ENCODE data around the gene PHOSPHO1.
A peak's percentile ranks its signal among the peaks of the same experiment; 100 is the strongest.

The PHOSPHO1 gene

DNA sequence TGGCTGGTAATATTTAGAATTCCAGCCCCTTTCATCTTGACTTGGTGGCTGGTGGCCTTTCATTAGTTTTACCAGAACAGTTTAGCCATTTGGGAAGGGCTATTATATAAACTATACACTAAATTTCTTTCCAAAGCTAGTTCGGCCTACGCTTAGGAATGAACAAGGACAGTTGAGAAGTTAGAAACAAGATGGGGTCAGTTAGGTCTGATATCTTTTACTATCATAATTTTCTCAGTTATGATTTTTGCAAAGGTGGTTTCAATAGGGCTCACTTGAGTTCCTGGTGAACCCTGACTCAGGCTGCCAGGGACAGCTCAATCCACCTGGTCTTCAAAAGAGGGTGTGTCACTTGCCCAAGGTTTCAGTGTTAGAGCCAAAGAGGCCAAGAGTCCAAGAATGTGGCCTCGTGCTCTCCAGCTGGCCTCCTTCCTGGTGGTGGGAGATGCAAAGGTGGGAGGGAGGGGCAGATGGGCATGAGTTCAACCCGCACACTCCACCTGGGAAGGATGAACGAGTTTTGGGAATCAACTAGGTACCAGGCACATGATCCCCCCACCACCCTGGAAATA is 4.0 kb upstream of the PHOSPHO1 start:
- H3K4me2 ChIP-seq (ENCODE audit: low read depth, low read length, poor library complexity, severe bottlenecking), result no peak overlapping the region
- H3K79me2 ChIP-seq (ENCODE audit: insufficient read depth, low read length), result no peaks in the 10 kb centered on the region
- H3K9me2 ChIP-seq (replicated peaks; ENCODE audit: insufficient read depth, low read length), result no peaks in the 10 kb centered on the region
- no peaks in the 10 kb centered on the region for H4K20me1 ChIP-seq (ENCODE audit: low read depth, low read length)
- no peaks in the 10 kb centered on the region for H3F3A ChIP-seq (ENCODE audit: insufficient read depth)
- H3K27me3 ChIP-seq (ENCODE audit: low read length), result no peaks in the 10 kb centered on the region
- no peak overlapping the region for H2AFZ ChIP-seq (ENCODE audit: low read depth, low read length, severe bottlenecking)
- no peak overlapping the region for H3K27ac ChIP-seq (ENCODE audit: low read depth, low read length)
- no peak overlapping the region for H3K4me3 ChIP-seq (ENCODE audit: insufficient read depth, low read length, poor library complexity, severe bottlenecking)
- H3K9ac ChIP-seq (ENCODE audit: low read length), result no peak overlapping the region
- no peaks in the 10 kb centered on the region for H3K9me3 ChIP-seq (ENCODE audit: insufficient read depth, low read length)
- H3K36me3 ChIP-seq (ENCODE audit: low read length), result no peaks in the 10 kb centered on the region
- TF ChIP-seq, protein P1, sequence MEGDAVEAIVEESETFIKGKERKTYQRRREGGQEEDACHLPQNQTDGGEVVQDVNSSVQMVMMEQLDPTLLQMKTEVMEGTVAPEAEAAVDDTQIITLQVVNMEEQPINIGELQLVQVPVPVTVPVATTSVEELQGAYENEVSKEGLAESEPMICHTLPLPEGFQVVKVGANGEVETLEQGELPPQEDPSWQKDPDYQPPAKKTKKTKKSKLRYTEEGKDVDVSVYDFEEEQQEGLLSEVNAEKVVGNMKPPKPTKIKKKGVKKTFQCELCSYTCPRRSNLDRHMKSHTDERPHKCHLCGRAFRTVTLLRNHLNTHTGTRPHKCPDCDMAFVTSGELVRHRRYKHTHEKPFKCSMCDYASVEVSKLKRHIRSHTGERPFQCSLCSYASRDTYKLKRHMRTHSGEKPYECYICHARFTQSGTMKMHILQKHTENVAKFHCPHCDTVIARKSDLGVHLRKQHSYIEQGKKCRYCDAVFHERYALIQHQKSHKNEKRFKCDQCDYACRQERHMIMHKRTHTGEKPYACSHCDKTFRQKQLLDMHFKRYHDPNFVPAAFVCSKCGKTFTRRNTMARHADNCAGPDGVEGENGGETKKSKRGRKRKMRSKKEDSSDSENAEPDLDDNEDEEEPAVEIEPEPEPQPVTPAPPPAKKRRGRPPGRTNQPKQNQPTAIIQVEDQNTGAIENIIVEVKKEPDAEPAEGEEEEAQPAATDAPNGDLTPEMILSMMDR (IDR thresholded peaks at IDR 0.05; ENCODE audit: insufficient read depth, low read length, poor library complexity, severe bottlenecking), result no peak
- no peak for TF ChIP-seq EZH2phosphoT487 (conservative IDR thresholded peaks at IDR 0.05; ENCODE audit: low read length)

DNA sequence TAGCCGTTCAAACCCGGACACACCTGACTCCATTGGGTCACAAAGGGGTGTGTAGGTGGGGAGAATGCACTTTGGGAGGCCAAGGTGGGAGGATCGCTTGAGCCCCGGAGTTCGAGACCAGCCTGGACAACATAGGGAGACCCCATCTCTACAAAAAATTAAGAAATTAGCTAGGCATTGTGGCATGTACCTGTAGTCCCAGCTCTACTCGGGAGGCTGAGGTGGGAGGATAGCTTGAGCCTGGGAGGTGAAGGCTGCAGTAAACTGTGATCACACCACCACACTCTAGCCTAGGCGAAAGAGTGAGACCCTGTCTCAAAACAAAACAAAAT is 942 bp upstream of the PHOSPHO1 start:
- Histone ChIP-seq H3K4me3 (ENCODE audit: insufficient read depth, low read length, poor library complexity, severe bottlenecking) (no peak overlapping the region), H3K27me3 (ENCODE audit: low read length) (no peaks in the 10 kb centered on the region), H3K27ac (ENCODE audit: low read depth, low read length) (no peak overlapping the region), H3K79me2 (ENCODE audit: insufficient read depth, low read length) (no peaks in the 10 kb centered on the region), H4K20me1 (ENCODE audit: low read depth, low read length) (no peaks in the 10 kb centered on the region), H2AFZ (ENCODE audit: low read depth, low read length, severe bottlenecking) (peak overlapping the region; percentile 84), H3K9ac (ENCODE audit: low read length) (peak overlapping the region; percentile 42; the same call in 1 of the 2 replicates), H3K4me2 (ENCODE audit: low read depth, low read length, poor library complexity, severe bottlenecking) (peak overlapping the region; percentile 76), H3K9me2 (replicated peaks; ENCODE audit: insufficient read depth, low read length) (no peaks in the 10 kb centered on the region), H3K36me3 (ENCODE audit: low read length) (no peaks in the 10 kb centered on the region), H3K9me3 (ENCODE audit: insufficient read depth, low read length) (no peaks in the 10 kb centered on the region), H3F3A (ENCODE audit: insufficient read depth) (no peaks in the 10 kb centered on the region)
- TF ChIP-seq, protein P1 (IDR thresholded peaks at IDR 0.05; ENCODE audit: insufficient read depth, low read length, poor library complexity, severe bottlenecking), result no peak
- TF ChIP-seq EZH2phosphoT487 (conservative IDR thresholded peaks at IDR 0.05; ENCODE audit: low read length), result no peak

DNA sequence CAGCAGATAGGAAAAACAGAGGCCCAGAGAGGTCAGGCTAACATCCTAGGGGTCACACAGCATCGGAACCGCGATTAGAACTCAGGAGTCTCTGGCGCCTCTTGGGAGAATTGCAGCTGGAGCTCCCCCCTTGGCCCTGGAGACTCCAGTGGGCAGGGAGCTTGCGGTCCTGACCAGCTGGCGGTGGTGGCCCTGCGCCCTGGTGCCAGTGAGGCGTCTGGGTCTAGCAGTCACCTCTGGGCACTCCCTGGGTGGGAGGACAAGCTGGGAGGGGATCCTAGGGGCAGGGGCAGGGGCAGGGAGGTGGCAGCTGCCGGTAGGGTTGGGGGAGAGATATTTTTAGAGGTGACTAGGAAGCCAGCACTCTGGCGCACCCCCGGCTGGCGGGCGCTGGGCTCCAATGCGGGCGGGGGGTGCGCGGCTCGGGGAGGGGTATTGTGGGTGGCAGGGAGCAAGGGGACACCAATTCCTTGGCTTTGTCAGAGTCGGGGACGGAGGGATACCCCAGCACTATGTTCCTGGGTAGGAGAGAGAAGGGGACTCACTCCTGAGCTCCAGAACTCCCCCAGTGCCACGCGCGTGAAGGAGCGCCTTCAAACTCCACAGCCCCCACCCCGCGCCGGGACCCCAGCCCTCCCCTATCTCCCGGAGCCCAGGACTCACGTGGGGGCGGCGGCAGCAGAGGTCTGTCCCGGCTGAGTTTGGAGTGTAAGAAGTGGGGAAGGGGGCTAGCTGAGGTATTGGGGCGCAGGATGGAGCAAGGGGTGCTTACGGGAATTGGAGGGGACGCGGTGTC is 584 bp downstream of the PHOSPHO1 start:
- no peak overlapping the region for H3K27ac ChIP-seq (ENCODE audit: low read depth, low read length)
- peak overlapping the region; percentile 56 for H3K4me3 ChIP-seq (ENCODE audit: insufficient read depth, low read length, poor library complexity, severe bottlenecking)
- H2AFZ ChIP-seq (ENCODE audit: low read depth, low read length, severe bottlenecking), result peak overlapping the region; percentile 84
- H3K9me3 ChIP-seq (ENCODE audit: insufficient read depth, low read length), result no peaks in the 10 kb centered on the region
- H3K9me2 ChIP-seq (replicated peaks; ENCODE audit: insufficient read depth, low read length), result no peaks in the 10 kb centered on the region
- no peaks in the 10 kb centered on the region for H3K27me3 ChIP-seq (ENCODE audit: low read length)
- H3K36me3 ChIP-seq (ENCODE audit: low read length), result no peaks in the 10 kb centered on the region
- no peaks in the 10 kb centered on the region for H4K20me1 ChIP-seq (ENCODE audit: low read depth, low read length)
- H3F3A ChIP-seq (ENCODE audit: insufficient read depth), result no peaks in the 10 kb centered on the region
- no peaks in the 10 kb centered on the region for H3K79me2 ChIP-seq (ENCODE audit: insufficient read depth, low read length)
- TF ChIP-seq, protein P1 (IDR thresholded peaks at IDR 0.05; ENCODE audit: insufficient read depth, low read length, poor library complexity, severe bottlenecking), result no peak
- no peak for TF ChIP-seq EZH2phosphoT487 (conservative IDR thresholded peaks at IDR 0.05; ENCODE audit: low read length)
- H3K4me2 ChIP-seq (ENCODE audit: low read depth, low read length, poor library complexity, severe bottlenecking), result peak overlapping the region; percentile 76
- peak overlapping the region; percentile 42 for H3K9ac ChIP-seq (ENCODE audit: low read length)

All from SU-DHL-6 (cell line).